Inflammatory macrophage treated with lipopolysaccharide for 1 hour (primary cell): ENCODE measurements around the gene CRABP2.

Experiments
- DNase-seq, 2 donors: peaks; one replicate each; pipeline ENCODE4 v3.0.0-alpha.2; 2020 to 2022

The CRABP2 gene

GRCh38 chr1:156652992-156653355, 52.4 kb downstream of the CRABP2 start:
- DNase-seq = no peak

- DNase-seq = peak; percentile 49 to 76
Measured at GRCh38 chr1:156652131-156652991, 53.0 kb downstream of the CRABP2 start.
